ENCODE data around the gene KCNK3.

KCNK3 gene

GRCh38 chr2:26715528-26716270 lies 23.2 kb downstream of the KCNK3 start:
- DNase-seq = no peak

GRCh38 chr2:26716340-26716739 lies 23.8 kb downstream of the KCNK3 start:
- DNase-seq = no peak

GRCh38 chr2:26716769-26717168 lies 24.2 kb downstream of the KCNK3 start:
- no peak for DNase-seq

GRCh38 chr2:26717362-26717761 lies 24.8 kb downstream of the KCNK3 start:
- DNase-seq = no peak

- DNase-seq = no peak
Measured at GRCh38 chr2:26718949-26719686, 26.6 kb downstream of the KCNK3 start.

- no peak for DNase-seq
Measured at GRCh38 chr2:26720322-26721114, 28.0 kb downstream of the KCNK3 start.

- no peak for DNase-seq
Measured at GRCh38 chr2:26721115-26722032, 28.9 kb downstream of the KCNK3 start.

- DNase-seq = no peak
Measured at GRCh38 chr2:26722328-26722727, 29.8 kb downstream of the KCNK3 start.

GRCh38 chr2:26722911-26723310 lies 30.4 kb downstream of the KCNK3 start:
- DNase-seq = no peak

- DNase-seq = no peak
Measured at GRCh38 chr2:26723475-26723874, 31.0 kb downstream of the KCNK3 start.

- DNase-seq = peak; percentile 37
Measured at GRCh38 chr2:26723991-26724750, 31.6 kb downstream of the KCNK3 start.

GRCh38 chr2:26724784-26725520 lies 32.4 kb downstream of the KCNK3 start:
- no peak for DNase-seq

GRCh38 chr2:26725521-26725820 lies 32.9 kb downstream of the KCNK3 start:
- DNase-seq = no peak

- no peak for DNase-seq
Measured at GRCh38 chr2:26726228-26726627, 33.7 kb downstream of the KCNK3 start.

GRCh38 chr2:26727641-26728561 lies 35.4 kb downstream of the KCNK3 start:
- DNase-seq = no peak

GRCh38 chr2:26729311-26729710 lies 36.8 kb downstream of the KCNK3 start:
- DNase-seq = no peak

GRCh38 chr2:26730549-26731344 lies 38.2 kb downstream of the KCNK3 start:
- no peak for DNase-seq

- DNase-seq = no peak
Measured at GRCh38 chr2:26731714-26732113, 39.2 kb downstream of the KCNK3 start.

GRCh38 chr2:26732446-26732845 lies 39.9 kb downstream of the KCNK3 start:
- no peak for DNase-seq

All from amniotic stem cell (primary cell).